ENCODE measurements around the gene CDCA7.
"Not testable (repeated sequence)": the region's sequence is repeated elsewhere in the genome, so short reads cannot be mapped to it uniquely, and the experiment has no call there.

The CDCA7 gene

GRCh38 chr2:173359231-173359630 lies 4.6 kb downstream of the CDCA7 start:
- peak; percentile 94 for DNase-seq

- no peak for DNase-seq
These were observed 15.5 kb downstream of the CDCA7 start for GRCh38 chr2:173370198-173370597.

GRCh38 chr2:173371023-173371422 lies 16.4 kb downstream of the CDCA7 start:
- DNase-seq = no peak

GRCh38 chr2:173373290-173373689 lies 18.6 kb downstream of the CDCA7 start:
- DNase-seq = no peak

GRCh38 chr2:173374634-173375033 lies 20.0 kb downstream of the CDCA7 start:
- DNase-seq = no peak

- DNase-seq = not testable (repeated sequence)
These were observed 30.9 kb downstream of the CDCA7 start for GRCh38 chr2:173385534-173385933.

GRCh38 chr2:173386021-173386737 lies 31.5 kb downstream of the CDCA7 start:
- DNase-seq = no peak

- DNase-seq = no peak
These were observed 32.0 kb downstream of the CDCA7 start for GRCh38 chr2:173386738-173387065.

GRCh38 chr2:173387079-173387478 lies 32.4 kb downstream of the CDCA7 start:
- no peak for DNase-seq

- DNase-seq = no peak
These were observed 33.0 kb downstream of the CDCA7 start for GRCh38 chr2:173387660-173388059.

- no peak for DNase-seq
These were observed 34.1 kb downstream of the CDCA7 start for GRCh38 chr2:173388795-173389194.

- no peak for DNase-seq
These were observed 35.4 kb downstream of the CDCA7 start for GRCh38 chr2:173390036-173390435.

GRCh38 chr2:173392731-173393130 lies 38.1 kb downstream of the CDCA7 start:
- DNase-seq = no peak

GRCh38 chr2:173393186-173393585 lies 38.5 kb downstream of the CDCA7 start:
- no peak for DNase-seq

GRCh38 chr2:173393636-173394035 lies 39.0 kb downstream of the CDCA7 start:
- DNase-seq = no peak

- no peak for DNase-seq
These were observed 39.7 kb downstream of the CDCA7 start for GRCh38 chr2:173394091-173394974.

GRCh38 chr2:173395567-173396351 lies 41.1 kb downstream of the CDCA7 start:
- DNase-seq = peak; percentile 9

GRCh38 chr2:173397539-173397938 lies 42.9 kb downstream of the CDCA7 start:
- DNase-seq = no peak

GRCh38 chr2:173399229-173399628 lies 44.6 kb downstream of the CDCA7 start:
- DNase-seq = no peak

GRCh38 chr2:173400760-173401159 lies 46.1 kb downstream of the CDCA7 start:
- no peak for DNase-seq

- DNase-seq = no peak
These were observed 47.1 kb downstream of the CDCA7 start for GRCh38 chr2:173401716-173402326.

GRCh38 chr2:173402405-173402974 lies 47.8 kb downstream of the CDCA7 start:
- DNase-seq = peak; percentile 72

Measured in MV-4-11 (cell line).